IPS DF 19.7 (cell line): ENCODE data around the gene PITRM1.

Source experiments
- DNase-seq: peaks from one replicate; pipeline ENCODE4 v3.0.0-alpha.2; 2013; ENCODE audit warnings: low read depth, low spot score

The PITRM1 gene

DNA sequence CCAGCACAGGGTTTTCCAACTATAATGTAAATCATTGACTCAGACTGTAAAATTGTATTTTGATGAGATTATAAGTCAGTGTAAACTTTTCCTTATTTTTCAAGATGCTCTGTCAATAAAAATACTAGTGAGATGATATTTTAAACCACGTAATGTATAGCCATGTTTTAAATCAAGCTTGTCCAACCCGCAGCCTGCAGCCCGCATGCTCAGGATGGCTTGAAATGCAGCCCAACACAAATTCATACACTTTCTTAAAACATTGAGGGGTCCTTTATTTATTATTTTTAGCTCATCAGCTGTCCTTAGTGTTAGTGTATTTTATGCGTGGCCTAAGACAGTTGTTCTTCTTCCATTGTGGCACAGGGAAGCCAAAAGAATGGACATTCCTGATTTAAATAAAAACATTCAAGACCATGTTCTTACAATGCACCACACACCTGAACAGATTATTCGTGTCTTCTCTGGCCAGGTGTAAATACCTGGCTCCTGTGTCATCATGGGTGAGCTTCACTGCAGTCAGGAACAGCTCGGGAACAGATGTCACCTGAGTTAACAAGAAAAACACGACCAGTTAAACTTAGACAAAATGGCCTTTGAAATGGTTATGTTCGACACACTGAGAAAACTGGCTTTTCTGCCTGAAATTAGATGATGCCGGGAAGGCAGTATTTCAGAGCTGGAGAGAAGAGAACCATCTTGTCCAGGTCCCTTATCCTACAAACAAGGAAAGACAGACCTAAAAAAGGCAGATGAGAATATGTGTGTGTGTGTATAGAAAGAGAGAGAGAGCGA lies 5.9 kb downstream of the PITRM1 start:
- DNase-seq, result no peak

DNA sequence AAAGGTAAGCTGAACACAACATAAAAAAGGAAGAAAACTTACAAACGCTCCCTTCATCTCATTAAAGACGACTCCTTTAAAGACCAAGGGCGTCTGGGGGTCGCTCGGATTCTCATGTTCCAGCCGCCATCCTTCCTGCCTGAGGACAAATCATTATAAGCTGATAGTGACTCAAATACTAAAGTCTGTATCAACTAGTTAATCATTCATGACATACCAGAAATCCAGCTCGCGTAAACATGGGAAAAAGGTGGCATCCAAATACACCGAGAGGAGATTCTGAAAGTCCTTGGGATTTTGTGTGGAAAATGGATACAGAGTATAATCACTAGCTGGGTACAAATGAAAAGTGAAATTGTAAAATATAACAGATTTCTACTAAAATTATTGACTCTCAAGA lies 7.4 kb downstream of the PITRM1 start:
- DNase-seq, result no peak

DNA sequence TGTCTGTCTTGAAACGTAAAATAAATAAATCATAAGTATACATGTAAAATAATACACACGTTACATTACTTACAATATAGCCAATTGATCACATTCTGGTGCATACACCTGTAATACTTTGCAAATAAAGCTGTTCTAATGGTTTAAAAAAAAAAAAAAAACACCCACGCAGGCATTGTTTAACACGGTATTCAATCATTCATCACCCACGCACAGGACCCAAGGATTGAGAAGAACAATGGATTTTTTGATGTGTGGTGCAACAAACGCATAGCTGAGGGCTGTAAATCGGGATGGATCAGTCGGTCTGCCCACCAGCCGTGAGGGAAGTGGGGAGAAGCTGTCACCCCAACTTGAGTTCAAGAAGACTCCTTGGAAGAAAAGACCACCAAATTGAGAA lies 8.7 kb downstream of the PITRM1 start:
- no peak for DNase-seq

DNA sequence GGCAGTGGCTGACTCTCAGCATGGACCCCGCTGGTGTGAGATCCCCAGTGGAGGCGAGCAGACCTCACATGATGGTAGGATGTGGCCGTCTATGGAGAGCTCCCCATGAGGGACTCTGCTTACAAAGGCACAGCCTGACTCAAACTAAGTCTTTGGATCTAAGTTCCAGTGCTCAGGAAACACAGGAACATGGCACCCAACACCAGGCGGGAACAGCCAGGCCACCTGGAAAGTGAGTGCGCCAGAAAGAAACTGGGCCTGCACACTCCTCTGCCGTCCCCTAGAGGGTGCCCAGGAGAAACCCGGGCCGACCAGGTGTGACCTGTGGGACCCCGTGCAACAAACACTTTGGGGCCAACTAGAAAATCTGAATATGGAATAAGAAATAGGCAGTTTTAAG lies 10.0 kb downstream of the PITRM1 start:
- no peak for DNase-seq

DNA sequence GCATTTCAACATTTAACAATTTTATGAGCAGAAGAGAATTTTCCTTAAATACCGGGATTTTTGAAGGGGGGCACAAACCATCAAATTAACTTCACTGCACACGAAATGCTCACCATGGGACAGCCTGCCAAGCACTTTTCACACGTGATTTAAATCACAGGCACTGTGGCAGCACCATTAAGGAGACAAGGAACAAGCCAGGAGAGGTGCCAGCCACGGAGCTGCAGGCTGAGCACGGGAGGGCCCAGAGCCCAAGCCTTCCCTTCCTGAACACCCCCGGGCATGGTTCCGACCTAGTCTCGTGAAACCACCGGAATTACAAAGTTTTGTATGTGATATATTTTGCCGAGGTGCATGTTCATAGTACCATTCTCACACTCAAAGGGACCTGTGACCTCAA lies 13.4 kb downstream of the PITRM1 start:
- DNase-seq, result no peak

DNA sequence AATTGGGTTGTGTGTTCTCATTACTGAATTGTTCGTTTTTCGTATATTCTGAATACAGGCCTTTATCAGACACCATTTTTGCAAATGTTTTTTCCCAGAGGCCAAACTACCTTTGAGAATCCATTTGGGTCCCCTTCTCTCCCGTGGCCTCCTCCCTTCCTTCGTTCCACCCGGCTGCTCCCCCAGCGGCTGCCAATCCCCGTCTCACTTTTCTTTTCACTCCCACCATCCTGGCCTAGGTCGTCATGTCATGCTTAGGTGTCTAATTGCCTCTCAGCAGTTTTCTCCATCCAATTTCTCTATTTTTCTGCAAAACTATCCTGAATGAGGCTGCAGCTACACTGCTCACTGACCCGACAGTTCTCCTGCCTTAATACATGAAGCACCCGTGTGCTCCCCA lies 17.9 kb downstream of the PITRM1 start:
- DNase-seq, result no peak

DNA sequence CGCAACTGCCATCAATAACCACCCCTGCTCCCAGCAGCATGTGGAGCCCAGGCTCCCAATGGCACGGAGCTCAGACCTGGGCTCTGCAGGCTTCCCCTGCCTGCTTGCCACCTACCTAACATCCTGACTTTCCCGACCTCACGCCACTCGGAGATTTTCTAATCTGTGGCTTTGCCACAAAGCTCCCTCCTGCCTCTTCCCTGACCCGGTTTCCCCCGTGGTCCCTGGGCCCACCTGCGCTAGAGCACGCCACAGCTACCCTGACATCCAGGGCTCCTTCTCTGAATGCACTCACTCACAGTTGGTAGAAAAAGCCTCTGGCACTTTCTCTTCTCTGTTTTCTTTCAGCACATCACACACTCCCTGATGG lies 20.0 kb downstream of the PITRM1 start:
- DNase-seq, result no peak

DNA sequence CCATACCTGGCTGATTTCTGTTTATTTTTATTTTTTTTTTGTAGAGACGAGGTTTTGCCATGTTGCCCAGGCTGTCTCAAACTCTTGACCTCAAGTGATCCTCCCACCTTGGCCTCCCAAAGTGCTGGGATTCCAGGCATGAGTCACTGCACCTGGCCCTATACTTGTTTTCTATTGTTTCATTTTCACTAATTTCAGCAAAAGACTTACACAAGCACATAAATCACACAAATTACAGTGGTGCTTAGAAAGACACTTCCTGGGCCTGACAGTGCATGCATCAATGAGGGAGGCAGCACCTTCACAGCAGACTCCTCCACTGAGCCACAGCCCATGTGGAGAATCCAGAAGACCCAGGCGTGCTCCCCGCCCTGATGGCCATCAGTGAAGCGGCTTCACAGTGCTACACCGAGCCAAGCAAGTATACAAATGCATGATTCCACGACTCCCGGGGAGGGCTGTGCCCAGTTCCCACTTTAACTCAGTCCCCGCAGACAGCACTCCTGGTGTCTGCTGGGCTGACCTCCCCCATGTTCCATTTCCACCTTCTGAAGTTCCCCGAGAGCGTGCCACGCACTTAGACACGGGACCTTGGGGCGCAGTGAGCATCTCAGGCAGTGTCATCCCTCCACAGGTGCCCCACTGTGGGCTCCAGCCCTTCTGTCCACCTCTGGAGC lies 20.6 kb downstream of the PITRM1 start:
- DNase-seq, result no peak

DNA sequence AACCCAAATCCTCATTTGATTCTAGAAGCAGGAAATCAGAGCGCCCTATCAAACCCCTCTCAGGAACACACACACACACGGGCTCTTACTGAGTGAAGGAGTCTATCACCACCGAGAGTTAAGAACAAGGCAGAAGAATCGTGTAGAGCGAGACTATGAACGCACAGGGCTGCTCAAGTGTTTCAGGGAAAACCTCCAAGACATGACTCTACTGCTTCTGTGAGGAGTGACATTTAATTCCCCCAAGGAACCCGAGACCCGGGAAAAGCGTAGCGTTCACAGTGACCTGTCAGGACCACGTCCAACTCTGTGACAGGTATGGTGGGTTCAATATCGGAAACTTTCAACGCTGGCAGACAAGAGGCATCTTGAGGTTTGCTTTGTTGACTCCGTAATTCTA lies 21.6 kb downstream of the PITRM1 start:
- no peak for DNase-seq

DNA sequence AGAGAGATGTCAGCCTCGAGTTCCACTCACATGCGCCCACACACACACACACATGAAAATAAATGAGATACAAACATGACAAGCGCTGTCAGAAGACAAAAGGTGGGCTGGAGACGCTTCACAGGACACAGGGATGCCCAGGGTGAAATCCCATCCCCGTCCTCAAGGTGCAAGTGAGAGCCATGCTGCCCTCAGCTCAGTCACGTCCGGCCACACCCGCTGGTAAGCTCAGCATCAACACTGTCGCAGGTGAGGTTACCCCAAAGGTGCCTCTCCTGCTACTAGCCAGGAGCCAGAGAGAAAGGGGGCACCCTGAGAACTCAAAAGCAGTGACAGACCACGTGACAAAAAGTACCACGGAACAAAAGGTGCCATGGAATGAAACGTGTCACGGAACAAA lies 22.2 kb downstream of the PITRM1 start:
- DNase-seq, result no peak

DNA sequence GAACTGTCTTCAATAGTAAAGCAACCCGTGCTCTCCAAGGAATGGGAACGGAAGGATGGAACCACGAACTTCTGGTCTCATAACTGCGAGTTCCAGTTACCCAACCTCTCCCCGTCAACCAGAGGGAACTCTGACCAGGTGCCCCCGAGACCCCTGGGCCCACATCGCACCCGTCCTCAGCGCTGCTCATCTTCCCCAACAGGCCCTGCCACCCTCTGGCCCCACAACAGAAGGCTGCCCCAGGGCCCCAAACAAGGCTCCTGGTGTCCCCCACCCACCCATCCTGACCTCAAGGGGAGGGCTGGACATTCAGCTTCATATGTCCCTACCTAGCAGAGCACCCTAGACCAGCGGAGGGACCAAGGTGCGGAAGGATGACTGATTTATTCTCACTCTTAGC lies 22.7 kb downstream of the PITRM1 start:
- DNase-seq, result no peak

DNA sequence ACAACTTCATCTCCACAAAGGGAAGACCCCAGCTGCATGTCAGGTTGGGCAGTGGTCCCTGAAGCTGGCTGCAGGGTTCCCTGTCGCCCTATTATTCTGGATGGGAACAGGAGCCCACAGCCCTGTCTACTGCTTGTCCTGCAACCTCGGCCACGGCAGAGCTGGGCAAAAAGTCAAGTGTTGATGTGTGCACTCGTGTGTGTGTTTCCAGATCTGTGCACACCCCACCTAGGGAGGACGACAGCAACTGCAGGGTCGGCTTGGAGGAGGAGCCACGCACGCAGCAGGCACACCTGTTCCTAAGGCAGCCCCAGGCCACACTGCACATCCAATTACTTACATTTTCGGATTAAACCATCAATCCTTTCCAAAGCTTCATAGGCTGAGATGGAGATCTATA lies 23.6 kb downstream of the PITRM1 start:
- no peak for DNase-seq

DNA sequence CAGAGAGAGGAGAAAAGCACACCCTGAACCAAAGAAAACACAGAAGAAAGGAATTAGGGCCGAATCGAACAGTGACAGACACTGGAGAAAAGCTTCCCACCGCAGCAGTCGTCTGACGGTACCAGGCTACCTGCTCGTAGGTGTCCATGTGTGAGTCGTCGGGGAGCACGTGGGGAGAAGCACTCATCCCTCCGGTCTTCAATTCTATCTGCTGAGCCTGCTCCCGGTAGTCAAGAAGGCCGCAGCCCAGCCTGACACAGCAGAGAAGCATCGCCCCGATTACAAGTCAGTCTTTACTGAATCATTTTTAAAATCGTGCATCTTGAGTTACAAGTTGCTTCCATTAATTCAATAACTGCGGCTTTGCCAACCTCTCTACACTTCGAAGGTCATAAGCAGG lies 24.5 kb downstream of the PITRM1 start:
- DNase-seq, result no peak

DNA sequence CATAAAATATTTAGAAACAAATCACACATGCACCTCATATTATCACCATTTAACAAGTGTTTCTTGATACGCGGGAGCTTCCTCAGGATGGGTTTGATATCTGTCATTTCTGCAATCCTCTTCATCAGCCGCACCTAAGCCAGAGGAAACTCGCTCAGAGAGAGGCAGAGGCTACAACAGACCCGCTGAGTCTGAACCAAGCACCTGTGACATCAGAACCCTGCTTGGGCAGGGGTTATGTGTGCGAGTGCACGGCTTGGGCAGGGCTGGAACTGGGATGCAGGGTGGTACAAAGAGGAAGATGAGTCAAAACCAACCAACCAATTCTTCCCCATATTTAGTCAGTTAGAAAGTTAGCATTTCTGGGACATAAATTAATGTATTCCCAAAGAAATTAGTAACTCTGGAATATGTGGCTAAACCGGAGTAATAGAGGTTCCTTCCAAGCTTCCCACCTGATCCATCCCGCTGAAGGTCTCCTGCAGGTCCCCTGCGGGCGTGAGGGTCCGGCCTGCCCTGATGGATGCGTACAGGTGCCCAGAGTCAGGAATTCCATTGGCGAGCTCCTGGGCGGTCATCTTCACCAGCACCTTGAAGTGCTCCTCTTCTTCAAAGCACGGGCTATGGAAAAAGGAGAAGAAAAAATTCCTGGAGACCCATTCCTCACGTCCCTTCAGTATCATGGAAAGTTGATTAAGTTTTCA lies 25.3 kb downstream of the PITRM1 start:
- DNase-seq, result no peak

DNA sequence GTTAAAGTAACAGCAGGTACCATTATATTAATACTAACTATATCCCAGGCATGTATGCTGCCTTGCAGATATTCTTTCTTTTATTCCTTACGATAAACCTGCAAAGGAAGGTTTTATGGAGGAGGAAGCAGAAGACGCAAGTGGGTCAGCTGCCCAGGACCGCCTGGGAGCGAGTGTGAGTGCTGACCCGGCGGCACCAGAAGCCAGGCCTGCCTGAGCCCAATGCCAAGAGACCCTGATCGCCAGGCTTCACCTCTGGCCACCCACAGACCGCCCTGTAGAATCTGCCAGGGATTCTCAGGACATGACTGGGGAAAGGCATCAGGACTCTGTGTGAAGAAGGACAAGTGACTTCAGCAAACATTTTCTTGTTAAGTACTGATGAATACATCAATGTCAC lies 26.3 kb downstream of the PITRM1 start:
- no peak for DNase-seq

DNA sequence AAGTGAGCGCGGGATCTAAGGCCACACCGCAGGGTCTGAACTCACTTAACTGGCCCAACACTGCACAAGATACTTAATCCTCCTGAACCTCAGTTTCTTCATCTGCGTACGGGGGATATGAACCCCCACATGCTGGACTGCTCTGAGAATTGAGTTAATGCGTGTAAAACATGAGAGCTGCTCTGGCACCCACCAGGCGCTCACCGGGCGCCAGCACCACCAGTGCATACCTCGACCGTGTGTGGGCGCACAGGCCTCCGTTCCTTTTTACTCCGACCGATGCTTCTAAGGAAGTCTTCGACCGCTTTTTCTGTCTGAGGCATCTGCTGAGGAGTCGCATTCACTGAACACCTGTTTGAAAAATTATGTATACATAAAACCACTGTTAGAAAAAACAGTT lies 27.2 kb downstream of the PITRM1 start:
- no peak for DNase-seq

DNA sequence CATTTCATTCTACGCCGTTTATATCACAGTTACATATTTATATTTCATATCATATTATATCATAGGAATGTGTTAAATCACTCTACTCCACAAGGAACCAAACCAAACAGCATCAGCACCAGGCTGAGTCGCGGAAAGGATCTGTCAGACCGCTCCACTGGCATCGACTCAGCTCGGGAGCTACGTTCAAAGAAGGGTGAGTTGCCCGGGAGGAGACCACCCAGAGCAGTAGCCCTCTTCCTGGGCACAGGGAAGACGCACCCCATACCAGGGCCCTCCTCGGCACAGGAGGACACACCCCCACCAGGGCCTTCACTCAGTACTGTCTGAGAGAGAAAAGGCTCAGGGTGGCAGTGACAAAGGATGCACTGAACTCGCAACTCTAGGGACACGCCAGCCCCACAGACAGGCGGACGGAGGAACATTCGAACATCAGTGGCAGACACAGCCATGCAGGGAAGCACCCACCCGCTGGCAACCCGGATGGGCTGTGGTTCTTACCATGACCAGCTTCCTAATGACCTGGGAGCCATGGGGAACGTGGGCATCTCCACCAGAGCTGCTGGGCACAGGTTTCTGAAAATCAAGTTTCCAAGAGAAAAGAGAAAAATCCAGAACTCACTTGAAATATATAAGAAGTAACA lies 28.7 kb downstream of the PITRM1 start:
- no peak for DNase-seq

DNA sequence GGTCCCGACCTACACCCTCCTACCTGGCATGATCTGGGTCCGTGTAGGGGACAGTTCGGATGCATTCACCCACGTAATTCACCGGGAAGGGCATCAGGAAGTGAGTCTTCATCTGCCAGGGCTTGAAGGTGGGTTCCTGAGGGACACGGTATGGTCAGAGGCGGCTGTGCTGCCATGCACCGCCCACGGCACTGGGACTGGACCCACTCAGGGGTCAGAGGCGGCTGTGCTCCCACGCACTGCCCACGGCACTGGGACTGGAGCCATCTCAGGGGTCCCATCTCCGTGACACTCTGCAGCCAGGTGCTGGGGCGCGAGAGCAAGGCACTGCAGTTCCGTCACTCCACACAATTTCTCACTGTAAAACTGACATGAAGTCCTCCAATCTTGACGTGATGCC lies 29.2 kb downstream of the PITRM1 start:
- no peak for DNase-seq

DNA sequence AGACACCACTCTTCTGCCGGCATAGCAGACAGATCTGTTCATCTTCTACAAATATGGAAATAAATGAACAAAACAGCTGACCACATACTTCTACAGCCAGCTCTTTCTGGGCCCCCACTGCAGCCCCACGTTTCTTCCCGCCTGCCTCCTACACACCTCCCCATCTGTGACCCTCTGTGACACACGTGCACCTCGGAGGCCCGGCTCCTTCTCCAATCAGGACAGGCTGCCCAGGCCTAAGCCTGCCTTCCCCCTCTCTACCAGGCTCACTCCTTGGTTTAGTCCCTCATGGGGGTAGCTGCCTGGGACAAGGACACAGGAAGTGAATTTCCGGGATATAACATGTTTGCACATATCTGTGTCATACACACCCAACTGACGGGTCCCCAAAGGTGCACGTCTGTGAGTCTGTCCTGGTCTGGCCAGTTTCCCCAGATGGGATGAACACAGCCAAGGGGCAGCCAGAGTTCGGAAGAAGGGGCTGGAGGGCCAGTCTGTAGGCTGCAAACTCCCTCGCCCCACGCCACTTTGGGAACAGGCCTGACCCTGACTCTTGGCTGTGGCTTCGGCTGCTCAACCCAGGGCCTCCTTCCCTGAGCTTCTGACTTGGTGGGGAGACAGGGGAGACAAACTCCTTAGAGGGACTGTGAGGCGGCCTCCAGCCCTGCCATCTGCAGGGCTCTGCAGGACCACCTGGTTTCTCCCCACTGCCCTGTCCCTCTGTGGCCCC lies 30.3 kb downstream of the PITRM1 start:
- no peak for DNase-seq

DNA sequence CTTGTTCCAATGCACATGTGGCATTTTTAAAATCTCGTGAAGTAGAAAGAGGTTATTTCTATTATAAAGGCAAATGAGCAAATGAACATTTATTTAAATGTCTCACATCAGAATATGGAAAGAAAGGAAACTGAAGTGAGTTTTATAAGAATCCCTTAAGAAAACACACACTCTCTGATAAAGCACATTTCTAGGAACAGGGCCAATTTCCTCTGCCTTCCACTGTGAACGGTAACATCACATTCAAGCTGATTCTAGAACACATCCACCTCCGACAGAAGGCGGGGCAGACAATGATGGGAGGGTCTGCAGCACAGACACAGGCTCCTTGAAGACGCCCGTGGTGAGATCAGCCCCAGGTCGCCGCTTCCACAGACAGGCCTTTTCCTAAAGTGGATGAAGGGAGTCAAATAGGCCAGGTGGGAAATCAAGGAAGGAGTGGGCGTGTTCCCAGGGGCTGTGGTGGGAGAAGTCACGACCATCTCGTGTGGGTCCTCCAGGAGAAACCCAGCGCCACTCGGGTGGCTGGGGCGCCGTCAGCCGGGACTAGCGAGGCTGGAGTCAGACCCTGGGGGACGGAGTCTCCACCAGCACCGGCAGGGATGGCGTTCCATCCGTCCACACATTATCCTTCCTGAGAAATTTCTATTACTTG lies 31.1 kb downstream of the PITRM1 start:
- no peak for DNase-seq

DNA sequence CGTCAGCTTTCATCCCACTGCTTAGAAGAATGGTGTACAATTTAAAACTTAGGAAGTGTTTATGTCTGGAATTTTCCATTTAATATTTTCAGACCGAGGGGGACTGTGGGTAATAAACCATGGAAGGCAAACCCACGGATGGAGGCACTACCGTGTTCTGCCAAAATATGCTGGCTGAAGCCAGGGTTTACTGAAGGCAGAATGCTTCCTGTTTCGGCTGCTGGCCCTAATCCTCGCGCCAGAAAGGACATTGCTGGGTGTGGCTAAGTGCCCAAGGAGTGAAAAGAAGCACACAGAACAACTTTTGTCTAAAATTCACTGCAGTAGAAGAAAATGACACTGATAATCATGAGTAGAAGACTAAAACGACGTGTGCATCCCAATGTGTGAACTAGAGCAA lies 32.3 kb downstream of the PITRM1 start:
- DNase-seq, result no peak
